ENCODE measurements around the gene LECT2.

The LECT2 gene

GRCh38 chr5:135954899-135955298, at the start of gene LECT2:
LECT2 (minus strand) TSS chr5:135954983; CDS start chr5:135954833, 150 bp downstream.
- DNase-seq: no peak

- DNase-seq: no peak
These were observed 49.7 kb upstream of the LECT2 start for GRCh38 chr5:136004436-136004835.

- DNase-seq: no peak
These were observed 46.7 kb upstream of the LECT2 start for GRCh38 chr5:136001466-136001981.

GRCh38 chr5:136000932-136001331, 46.1 kb upstream of the LECT2 start:
- no peak for DNase-seq

- no peak for DNase-seq
These were observed 45.4 kb upstream of the LECT2 start for GRCh38 chr5:136000147-136000546.

GRCh38 chr5:135999406-136000139, 44.8 kb upstream of the LECT2 start:
- no peak for DNase-seq

- no peak for DNase-seq
These were observed 44.1 kb upstream of the LECT2 start for GRCh38 chr5:135998889-135999288.

GRCh38 chr5:135997673-135998335, 43.0 kb upstream of the LECT2 start:
- no peak for DNase-seq

- DNase-seq: no peak
These were observed 41.8 kb upstream of the LECT2 start for GRCh38 chr5:135996611-135997010.

- no peak for DNase-seq
These were observed 41.2 kb upstream of the LECT2 start for GRCh38 chr5:135995976-135996375.

- DNase-seq: no peak
These were observed 39.3 kb upstream of the LECT2 start for GRCh38 chr5:135993880-135994636.

GRCh38 chr5:135993335-135993879, 38.6 kb upstream of the LECT2 start:
- no peak for DNase-seq

- DNase-seq: no peak
These were observed 36.6 kb upstream of the LECT2 start for GRCh38 chr5:135991429-135991828.

GRCh38 chr5:135990528-135991255, 35.9 kb upstream of the LECT2 start:
- DNase-seq: no peak

- DNase-seq: no peak
These were observed 34.9 kb upstream of the LECT2 start for GRCh38 chr5:135989686-135990085.

GRCh38 chr5:135988546-135988945, 33.8 kb upstream of the LECT2 start:
- DNase-seq: no peak

- DNase-seq: no peak
These were observed 32.2 kb upstream of the LECT2 start for GRCh38 chr5:135986891-135987401.

- DNase-seq: no peak
These were observed 31.6 kb upstream of the LECT2 start for GRCh38 chr5:135986401-135986800.

- DNase-seq: no peak
These were observed 31.2 kb upstream of the LECT2 start for GRCh38 chr5:135985951-135986350.

GRCh38 chr5:135980620-135981019, 25.8 kb upstream of the LECT2 start:
- DNase-seq: no peak

- DNase-seq: no peak
These were observed 24.7 kb upstream of the LECT2 start for GRCh38 chr5:135979510-135979909.

- DNase-seq: no peak
These were observed 24.2 kb upstream of the LECT2 start for GRCh38 chr5:135978993-135979392.
